SU-DHL-6 (cell line): ENCODE measurements around the gene GPR42.

Source experiments
- H2AFZ ChIP-seq: fragments of 200-600 bp; sonication (generic); 2 replicates; pipeline ENCODE4 v1.6.1; 2014; ENCODE audit warnings: low read depth, mild to moderate bottlenecking, moderate library complexity, mixed read lengths, antibody characterized with exemption, low read length; ENCODE audit not compliant: severe bottlenecking
- H3F3A ChIP-seq: fragments of 200-600 bp; shearing (Covaris generic); 2 replicates; pipeline ENCODE4 v1.6.0; 2016; ENCODE audit warnings: antibody characterized with exemption, mild to moderate bottlenecking; ENCODE audit not compliant: insufficient read depth
- H3K27ac ChIP-seq: fragments of 200-600 bp; sonication (generic); 2 replicates; pipeline ENCODE4 v1.5.1; 2016; ENCODE audit warnings: low read depth, mild to moderate bottlenecking, low read length, moderate library complexity, mixed read lengths
- H3K27me3 ChIP-seq: fragments of 200-600 bp; sonication (generic), shearing (Covaris generic); 2 replicates; pipeline ENCODE4 v1.6.0; 2014; ENCODE audit warnings: mild to moderate bottlenecking, low read length
- H3K36me3 ChIP-seq: fragments of 200-600 bp; sonication (generic); 2 replicates; pipeline ENCODE4 v1.6.1; 2014; ENCODE audit warnings: mild to moderate bottlenecking, low read length, mixed read lengths
- H3K4me2 ChIP-seq: fragments of 300-600, 200-600 bp; shearing (Covaris generic), sonication (generic); 2 replicates; pipeline ENCODE4 v1.6.0; 2014; ENCODE audit warnings: low read length, low read depth, mild to moderate bottlenecking; ENCODE audit not compliant: poor library complexity, severe bottlenecking
- H3K4me3 ChIP-seq: fragments of 200-600 bp; sonication (generic); 2 replicates; pipeline ENCODE4 v1.5.1; 2014; ENCODE audit warnings: antibody characterized with exemption, low read length, mild to moderate bottlenecking, mixed read lengths; ENCODE audit not compliant: insufficient read depth, poor library complexity, severe bottlenecking
- H3K79me2 ChIP-seq: fragments of 200-600 bp; sonication (generic); 2 replicates; pipeline ENCODE4 v1.6.1; 2014; ENCODE audit warnings: mild to moderate bottlenecking, low read length, moderate library complexity; ENCODE audit not compliant: insufficient read depth
- H3K9ac ChIP-seq: fragments of 200-600 bp; sonication (generic); 2 replicates; pipeline ENCODE4 v1.7.0; 2014; ENCODE audit warnings: mild to moderate bottlenecking, low read length
- H3K9me2 ChIP-seq: fragments of 200-600 bp; sonication (generic); replicated peaks from 2 replicates; pipeline ENCODE4 v1.6.1; 2014; ENCODE audit warnings: low read length; ENCODE audit not compliant: insufficient read depth
- H3K9me3 ChIP-seq: fragments of 200-600 bp; sonication (generic); 2 replicates; pipeline ENCODE4 v1.6.1; 2014; ENCODE audit warnings: low read length, mixed read lengths; ENCODE audit not compliant: insufficient read depth
- H4K20me1 ChIP-seq: fragments of 200-600 bp; sonication (generic); 2 replicates; pipeline ENCODE4 v1.6.1; 2014; ENCODE audit warnings: low read depth, mild to moderate bottlenecking, antibody characterized with exemption, low read length, moderate library complexity, mixed read lengths
- EZH2phosphoT487 ChIP-seq: fragments of 200-600 bp; sonication (generic), shearing (Covaris generic); conservative IDR thresholded peaks from 2 replicates; pipeline ENCODE4 v1.6.1; 2018; ENCODE audit warnings: mild to moderate bottlenecking, antibody characterized with exemption, low read length, moderate library complexity, mixed read lengths
- TF ChIP-seq, protein P1 (sequence below): fragments of 200-600 bp; sonication (generic); IDR thresholded peaks from one replicate; pipeline ENCODE4 v1.5.1; 2017; ENCODE audit warnings: antibody characterized with exemption, mild to moderate bottlenecking, low read length, moderate library complexity; ENCODE audit not compliant: insufficient read depth, poor library complexity, severe bottlenecking

The GPR42 gene

GRCh38 chr19:35396240-35396885, 25.5 kb downstream of the GPR42 start:
- Histone ChIP-seq H3K27me3 (no peaks in the 10 kb centered on the region), H4K20me1 (no peaks in the 10 kb centered on the region), H3K9ac (no peak overlapping the region), H3K9me2 (no peaks in the 10 kb centered on the region), H3K79me2 (no peaks in the 10 kb centered on the region), H3K4me2 (no peak overlapping the region), H3K9me3 (no peaks in the 10 kb centered on the region), H3K27ac (no peak overlapping the region), H3F3A (no peaks in the 10 kb centered on the region), H2AFZ (no peak overlapping the region), H3K4me3 (no peak overlapping the region), H3K36me3 (no peaks in the 10 kb centered on the region)
- no peak for TF ChIP-seq EZH2phosphoT487
- TF ChIP-seq, protein P1, sequence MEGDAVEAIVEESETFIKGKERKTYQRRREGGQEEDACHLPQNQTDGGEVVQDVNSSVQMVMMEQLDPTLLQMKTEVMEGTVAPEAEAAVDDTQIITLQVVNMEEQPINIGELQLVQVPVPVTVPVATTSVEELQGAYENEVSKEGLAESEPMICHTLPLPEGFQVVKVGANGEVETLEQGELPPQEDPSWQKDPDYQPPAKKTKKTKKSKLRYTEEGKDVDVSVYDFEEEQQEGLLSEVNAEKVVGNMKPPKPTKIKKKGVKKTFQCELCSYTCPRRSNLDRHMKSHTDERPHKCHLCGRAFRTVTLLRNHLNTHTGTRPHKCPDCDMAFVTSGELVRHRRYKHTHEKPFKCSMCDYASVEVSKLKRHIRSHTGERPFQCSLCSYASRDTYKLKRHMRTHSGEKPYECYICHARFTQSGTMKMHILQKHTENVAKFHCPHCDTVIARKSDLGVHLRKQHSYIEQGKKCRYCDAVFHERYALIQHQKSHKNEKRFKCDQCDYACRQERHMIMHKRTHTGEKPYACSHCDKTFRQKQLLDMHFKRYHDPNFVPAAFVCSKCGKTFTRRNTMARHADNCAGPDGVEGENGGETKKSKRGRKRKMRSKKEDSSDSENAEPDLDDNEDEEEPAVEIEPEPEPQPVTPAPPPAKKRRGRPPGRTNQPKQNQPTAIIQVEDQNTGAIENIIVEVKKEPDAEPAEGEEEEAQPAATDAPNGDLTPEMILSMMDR: no peak

- Histone ChIP-seq H3K27me3 (no peaks in the 10 kb centered on the region), H3K4me3 (no peak overlapping the region), H3K36me3 (no peaks in the 10 kb centered on the region), H4K20me1 (no peaks in the 10 kb centered on the region), H3K9ac (no peak overlapping the region), H3K9me2 (no peaks in the 10 kb centered on the region), H3K79me2 (no peaks in the 10 kb centered on the region), H3K9me3 (no peaks in the 10 kb centered on the region), H2AFZ (no peak overlapping the region), H3F3A (no peaks in the 10 kb centered on the region), H3K27ac (no peak overlapping the region), H3K4me2 (no peak overlapping the region)
- TF ChIP-seq, protein P1: no peak
- no peak for TF ChIP-seq EZH2phosphoT487
Observed at GRCh38 chr19:35397064-35397463, 26.2 kb downstream of the GPR42 start.

- no peak for TF ChIP-seq EZH2phosphoT487
- TF ChIP-seq, protein P1: no peak
- Histone ChIP-seq H2AFZ (no peak overlapping the region), H3F3A (no peaks in the 10 kb centered on the region), H3K9ac (no peak overlapping the region), H3K4me3 (no peak overlapping the region), H3K36me3 (no peaks in the 10 kb centered on the region), H3K4me2 (no peak overlapping the region), H4K20me1 (no peaks in the 10 kb centered on the region), H3K9me2 (no peaks in the 10 kb centered on the region), H3K27ac (no peak overlapping the region), H3K79me2 (no peaks in the 10 kb centered on the region), H3K27me3 (no peaks in the 10 kb centered on the region), H3K9me3 (no peaks in the 10 kb centered on the region)
Observed at GRCh38 chr19:35398570-35398969, 27.7 kb downstream of the GPR42 start.
